Muscle of leg (tissue), 11 donors: ENCODE results near the gene PHIP. TPM values are rescaled to one million over a fixed set of nuclear protein-coding genes. Genes with fewer than 3 reads are reported as not detected.

ENCODE experiments used
- DNase-seq: peaks from one replicate; pipeline ENCODE4 v3.0.0; 2013
- H3K27ac ChIP-seq: one replicate; pipeline ENCODE4 v1.5.1; 2013; ENCODE audit warnings: mild to moderate bottlenecking, low read length, control low read depth
- H3K27me3 ChIP-seq: one replicate; pipeline ENCODE4 v1.6.1; 2013; ENCODE audit warnings: low read length; ENCODE audit not compliant: control insufficient read depth, insufficient read depth
- H3K36me3 ChIP-seq: one replicate; pipeline ENCODE4 v1.6.1; 2013; ENCODE audit warnings: low read length; ENCODE audit not compliant: control insufficient read depth, insufficient read depth
- H3K4me1 ChIP-seq: one replicate; pipeline ENCODE4 v1.6.1; 2013; ENCODE audit warnings: low read length; ENCODE audit not compliant: control insufficient read depth, insufficient read depth
- H3K4me3 ChIP-seq: one replicate; pipeline ENCODE4 v1.5.1; 2013; ENCODE audit warnings: low read length, control low read depth
- H3K9me3 ChIP-seq: replicated peaks from 2 replicates; pipeline ENCODE4 v1.6.1; 2013; ENCODE audit warnings: low read depth, low read length; ENCODE audit not compliant: control insufficient read depth
- WGBS: methylation state at CpG from one replicate; pipeline ENCODE4 v1.1.5; 2013; ENCODE audit warnings: missing lambda C conversion rate; ENCODE audit not compliant: insufficient coverage; 5-methylcytosine and 5-hydroxymethylcytosine counted together
- polyA plus RNA-seq, 8 donors: library from polyadenylated mRNA; unstranded; fragments of 120-200 nt; gene quantifications; one replicate each; pipeline versions ENCODE4 v1.2.1 to v1.2.3, GENCODE V29; 2013; ENCODE audit warnings: inconsistent platforms in 1 of 8, low replicate concordance in 1 of 8; ENCODE audit not compliant: insufficient read length in 8 of 8, insufficient read depth in 1 of 8
- total RNA-seq: library from RNA; stranded (reverse); fragments of 120-200 nt; gene quantifications from one replicate; pipeline ENCODE4 v1.2.4, GENCODE V29; 2013

PHIP gene
- total and polyA plus RNA-seq, 9 donors, result 15.3 to 31.1 (median 24.9) TPM

DNA sequence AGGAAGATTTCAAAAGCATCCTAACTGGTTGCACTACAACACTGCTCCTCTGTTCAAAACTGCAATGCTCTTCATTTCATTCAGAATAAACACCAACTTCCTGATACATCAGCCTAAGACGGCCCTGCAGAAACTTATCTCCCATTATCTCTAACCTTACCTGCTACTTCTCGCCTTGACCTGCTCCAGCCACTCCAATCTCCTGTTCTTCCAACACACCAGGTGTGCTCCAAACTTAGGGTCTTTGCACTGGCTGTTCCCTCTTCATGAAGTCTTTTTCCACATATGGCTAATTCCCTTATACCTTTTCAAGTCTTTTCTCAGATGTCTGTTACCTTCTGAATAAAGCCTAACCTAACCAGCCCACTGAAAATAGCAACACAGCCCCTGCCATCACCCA, 32.1 kb downstream of the PHIP start:
- Histone ChIP-seq H3K4me1 (no peaks in the 10 kb centered on the region), H3K27ac (no peak overlapping the region), H3K4me3 (no peak overlapping the region), H3K27me3 (no peaks in the 10 kb centered on the region), H3K36me3 (peaks cover 9% of the 10 kb centered on the region), H3K9me3 (no peaks in the 10 kb centered on the region)
- WGBS, result 91% methylated on average over 2 of the region's 2 CpGs
- DNase-seq, result no peak

DNA sequence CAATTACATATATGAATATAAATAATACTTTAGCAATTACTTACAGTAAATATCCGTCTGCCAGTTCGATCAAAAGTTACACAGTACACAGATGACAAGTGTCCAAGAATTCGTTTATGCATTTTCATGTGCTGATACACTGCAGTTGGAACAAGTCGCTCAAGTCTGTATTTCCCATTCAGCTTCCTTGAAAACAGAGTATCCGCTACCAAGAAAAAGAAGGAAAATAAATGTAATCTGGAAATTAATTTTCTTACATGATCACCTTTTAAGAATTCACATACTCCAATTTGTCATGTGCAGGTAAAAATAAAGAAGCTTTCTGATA, 35.3 kb downstream of the PHIP start:
- Histone ChIP-seq H3K4me3 (no peak overlapping the region), H3K27me3 (no peaks in the 10 kb centered on the region), H3K27ac (no peak overlapping the region), H3K9me3 (no peaks in the 10 kb centered on the region), H3K4me1 (no peaks in the 10 kb centered on the region), H3K36me3 (peaks cover 10% of the 10 kb centered on the region)
- WGBS, result no CpG with 5 or more reads among the region's 5 CpGs
- no peak for DNase-seq

DNA sequence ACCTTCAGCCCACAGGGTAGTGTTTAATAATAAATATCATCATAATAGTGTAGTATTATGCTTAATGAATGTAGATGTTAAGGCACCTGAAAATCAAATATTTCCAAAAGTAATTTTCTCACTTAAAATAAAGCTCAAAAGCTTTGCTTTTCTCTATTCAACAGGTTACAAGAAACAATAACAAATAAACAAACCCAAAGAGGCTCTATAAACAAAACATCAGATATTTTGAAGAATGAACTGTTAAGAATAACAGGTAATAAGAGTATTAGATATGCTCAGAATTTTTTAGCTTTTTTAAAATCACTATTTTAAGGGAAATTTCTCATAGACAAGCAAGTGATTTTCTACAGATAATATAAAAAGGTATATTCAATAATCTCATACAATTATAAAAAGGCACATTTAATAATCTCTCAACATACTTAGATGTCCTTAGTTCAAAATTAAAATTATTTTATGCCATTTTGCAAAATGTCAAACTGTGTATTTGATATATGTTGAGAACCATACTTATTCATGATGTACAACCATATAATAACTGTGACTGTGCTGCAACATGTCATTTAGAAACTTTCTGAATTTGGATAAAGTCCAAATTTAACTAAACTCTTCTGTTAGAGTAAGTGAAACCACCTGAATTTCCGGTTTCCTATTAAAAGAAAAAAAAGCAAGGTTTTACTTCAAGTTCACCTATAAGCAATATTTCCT, 35.8 kb downstream of the PHIP start:
- WGBS, result no CpG with 5 or more reads among the region's 1 CpG
- peaks cover 10% of the 10 kb centered on the region for H3K36me3 ChIP-seq
- no peaks in the 10 kb centered on the region for H3K9me3 ChIP-seq

DNA sequence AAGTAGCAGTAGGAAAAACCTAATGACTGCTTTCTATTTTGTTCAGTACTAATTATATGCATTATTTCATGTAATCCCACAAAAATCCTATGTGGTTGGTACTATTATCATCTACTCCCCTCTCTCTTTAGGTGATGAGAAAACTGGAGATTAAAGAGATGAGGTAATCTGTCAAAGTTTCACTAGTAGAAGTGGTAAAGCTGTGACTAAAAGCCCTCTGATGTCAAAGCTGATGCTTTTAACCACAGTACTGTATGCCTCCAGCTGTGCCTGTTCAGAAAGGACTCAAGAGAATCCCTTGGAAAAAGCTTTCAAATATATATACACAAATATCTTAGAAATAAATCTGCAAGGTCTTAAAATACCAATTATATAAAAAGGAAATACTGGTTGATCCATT, 38.0 kb downstream of the PHIP start:
- Histone ChIP-seq H3K36me3 (peaks cover 6% of the 10 kb centered on the region), H3K4me1 (no peaks in the 10 kb centered on the region), H3K9me3 (no peaks in the 10 kb centered on the region), H3K27ac (no peak overlapping the region), H3K4me3 (no peak overlapping the region), H3K27me3 (no peaks in the 10 kb centered on the region)
- DNase-seq, result no peak

More for the DNA sequence above, 35.8 kb downstream of the PHIP start:
- no peak for DNase-seq
- H3K27ac ChIP-seq, result no peak overlapping the region
- no peak overlapping the region for H3K4me3 ChIP-seq
- no peaks in the 10 kb centered on the region for H3K4me1 ChIP-seq
- H3K27me3 ChIP-seq, result no peaks in the 10 kb centered on the region

DNA sequence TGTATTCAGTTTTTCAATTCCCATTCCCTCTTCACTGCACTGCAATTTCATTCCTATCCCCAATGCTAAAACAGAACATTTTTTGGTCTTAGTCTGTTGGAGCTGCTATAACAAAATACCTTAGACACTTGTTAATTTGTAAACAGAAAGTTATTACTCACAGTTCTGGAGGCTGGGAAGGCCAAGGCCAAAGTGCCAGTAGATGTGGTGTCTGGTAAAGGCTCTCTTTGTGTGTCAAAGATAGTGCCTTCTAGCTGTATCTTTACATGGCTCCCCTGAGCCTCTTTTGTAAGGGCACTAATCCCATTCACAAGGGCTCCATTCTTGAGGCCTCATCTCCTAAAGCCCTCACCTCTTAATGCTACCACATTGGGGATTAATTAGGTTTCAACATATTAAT, 40.0 kb downstream of the PHIP start:
- no peak for DNase-seq
- H3K4me3 ChIP-seq, result no peak overlapping the region
- peaks cover 11% of the 10 kb centered on the region for H3K36me3 ChIP-seq
- no peaks in the 10 kb centered on the region for H3K4me1 ChIP-seq
- H3K27me3 ChIP-seq, result no peaks in the 10 kb centered on the region
- no peaks in the 10 kb centered on the region for H3K9me3 ChIP-seq
- no peak overlapping the region for H3K27ac ChIP-seq

DNA sequence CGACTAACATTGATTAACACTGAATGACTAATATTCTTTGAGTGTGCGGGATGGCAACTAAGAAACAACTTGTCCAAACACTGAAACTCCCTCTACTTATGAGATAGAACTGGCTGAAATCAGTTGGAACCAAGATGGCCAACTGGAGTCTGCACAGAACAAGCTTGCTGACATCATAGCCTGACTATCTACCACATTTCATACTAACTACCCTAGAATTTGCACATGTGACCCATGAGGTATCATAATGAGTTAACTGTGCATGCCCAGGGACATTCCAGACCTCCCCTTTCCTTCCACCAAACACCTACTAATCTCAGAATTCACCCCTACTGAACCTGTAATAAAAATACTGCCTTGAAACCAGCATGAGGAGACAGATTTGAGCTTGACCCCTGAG, 43.2 kb downstream of the PHIP start:
- no peak overlapping the region for H3K27ac ChIP-seq
- H3K36me3 ChIP-seq, result peaks cover 13% of the 10 kb centered on the region
- no peak overlapping the region for H3K4me3 ChIP-seq
- no peaks in the 10 kb centered on the region for H3K27me3 ChIP-seq
- no peak for DNase-seq
- no peaks in the 10 kb centered on the region for H3K9me3 ChIP-seq
- H3K4me1 ChIP-seq, result no peaks in the 10 kb centered on the region
- WGBS, result no CpG with 5 or more reads among the region's 2 CpGs

DNA sequence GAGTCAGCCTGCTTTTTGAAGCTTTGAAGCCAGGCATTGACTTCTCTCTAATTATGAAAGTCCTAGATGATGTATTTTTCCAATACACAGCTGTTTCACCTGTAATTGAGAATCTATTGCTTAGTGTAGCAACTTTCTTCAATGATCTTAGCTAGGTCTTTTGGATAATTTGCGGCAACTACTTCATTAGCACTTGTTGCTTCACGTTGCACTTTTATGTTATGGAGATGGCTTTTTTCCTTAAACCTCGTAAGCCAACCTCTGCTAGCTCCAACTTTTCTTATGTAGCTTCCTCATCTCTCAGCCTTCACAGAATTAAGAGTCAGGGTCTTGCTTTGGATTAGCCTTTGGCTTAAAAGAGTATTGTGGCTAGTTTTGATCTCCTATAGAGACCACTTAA, 44.8 kb downstream of the PHIP start:
- no peaks in the 10 kb centered on the region for H3K9me3 ChIP-seq
- DNase-seq, result no peak
- H3K4me3 ChIP-seq, result no peak overlapping the region
- peaks cover 13% of the 10 kb centered on the region for H3K36me3 ChIP-seq
- WGBS, result no CpG with 5 or more reads among the region's 3 CpGs
- no peak overlapping the region for H3K27ac ChIP-seq
- H3K27me3 ChIP-seq, result no peaks in the 10 kb centered on the region
- no peaks in the 10 kb centered on the region for H3K4me1 ChIP-seq

DNA sequence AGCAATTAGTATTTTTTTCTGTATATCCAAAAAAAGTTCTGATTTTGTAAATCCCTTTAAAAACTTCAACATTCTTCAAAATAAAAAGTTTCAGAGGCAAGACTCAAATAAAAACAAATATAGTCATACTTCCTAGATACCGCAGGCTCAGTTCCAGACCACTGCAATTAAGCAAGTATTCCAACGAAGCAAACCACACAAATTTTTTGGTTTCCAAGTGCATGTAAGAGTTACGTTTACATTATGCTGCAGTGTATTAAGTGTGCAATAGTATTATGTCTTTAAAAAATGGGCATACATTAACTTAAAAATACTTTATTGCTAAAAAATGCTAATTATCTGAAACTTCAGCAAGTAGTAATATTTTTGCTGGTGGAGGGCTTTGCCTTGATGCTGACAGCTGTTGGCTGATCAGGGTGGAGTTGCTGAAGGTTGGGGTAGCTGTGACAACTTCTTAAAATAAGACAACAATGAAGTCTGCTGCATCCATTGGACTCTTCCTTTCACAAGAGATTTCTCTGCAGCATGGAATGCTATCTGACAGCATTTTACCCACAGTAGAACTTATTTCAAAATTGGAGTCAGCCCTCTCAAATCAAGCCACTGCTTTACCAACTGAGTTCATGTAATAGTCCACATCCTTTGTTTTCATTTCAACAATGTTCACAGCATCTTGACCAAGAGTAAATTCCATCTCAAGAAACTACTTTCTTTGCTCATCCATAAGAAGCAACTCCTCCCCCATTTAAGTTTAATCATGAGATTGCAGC, 46.0 kb downstream of the PHIP start:
- no peak for DNase-seq
- Histone ChIP-seq H3K4me3 (no peak overlapping the region), H3K4me1 (no peaks in the 10 kb centered on the region), H3K9me3 (no peaks in the 10 kb centered on the region), H3K27ac (no peak overlapping the region), H3K27me3 (no peaks in the 10 kb centered on the region), H3K36me3 (peaks cover 10% of the 10 kb centered on the region)
- no CpG with 5 or more reads among the region's 3 CpGs for WGBS

DNA sequence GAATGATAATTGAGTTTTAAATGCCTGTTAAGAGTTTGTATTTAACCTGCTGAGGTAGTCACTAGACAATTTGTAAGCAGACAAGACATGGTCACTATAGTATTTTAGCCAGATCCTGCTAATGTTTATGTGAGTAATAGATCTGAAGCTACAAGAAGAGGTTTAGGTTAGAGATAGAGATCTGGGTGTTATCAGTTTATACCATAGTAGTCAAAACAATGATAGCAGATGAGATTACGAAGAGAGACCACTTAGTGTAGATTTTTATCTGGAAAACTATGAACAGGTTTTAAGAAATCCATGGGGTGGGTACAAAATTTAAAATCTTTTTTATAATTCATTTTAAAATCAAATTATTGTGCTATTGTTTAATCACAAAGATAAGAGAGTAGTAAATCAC, 47.5 kb downstream of the PHIP start:
- H3K27ac ChIP-seq, result no peak overlapping the region
- H3K4me3 ChIP-seq, result no peak overlapping the region
- no peak for DNase-seq
- H3K27me3 ChIP-seq, result no peaks in the 10 kb centered on the region
- H3K36me3 ChIP-seq, result peaks cover 9% of the 10 kb centered on the region
- no peaks in the 10 kb centered on the region for H3K9me3 ChIP-seq
- no peaks in the 10 kb centered on the region for H3K4me1 ChIP-seq
- no CpG with 5 or more reads among the region's 1 CpG for WGBS

DNA sequence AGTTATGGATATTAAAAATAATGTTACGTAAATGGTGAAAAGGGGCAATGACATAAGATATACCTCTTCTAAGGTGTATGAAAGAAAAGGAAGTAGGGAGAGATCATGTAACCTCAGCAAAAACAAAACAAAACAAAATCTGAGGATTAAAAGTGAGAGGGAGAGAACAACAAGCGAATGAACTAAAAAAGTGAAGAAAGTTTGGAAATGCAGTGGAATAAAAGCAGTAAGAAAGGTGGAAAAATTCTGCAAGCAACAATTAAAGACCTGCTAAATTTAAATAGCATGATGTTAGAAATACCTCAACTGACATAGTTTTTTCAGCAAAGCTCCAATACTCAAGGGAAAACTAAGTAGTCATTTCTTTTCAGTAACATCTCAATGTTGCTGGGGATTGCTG, 48.0 kb downstream of the PHIP start:
- WGBS, result no CpG with 5 or more reads among the region's 2 CpGs
- no peaks in the 10 kb centered on the region for H3K27me3 ChIP-seq

More for the DNA sequence above, 48.0 kb downstream of the PHIP start:
- DNase-seq, result no peak
- no peak overlapping the region for H3K4me3 ChIP-seq
- H3K27ac ChIP-seq, result no peak overlapping the region
- H3K4me1 ChIP-seq, result no peaks in the 10 kb centered on the region
- H3K36me3 ChIP-seq, result peaks cover 9% of the 10 kb centered on the region
- H3K9me3 ChIP-seq, result no peaks in the 10 kb centered on the region
